ENCODE results near the gene PER2. TPM values are rescaled to one million over a fixed set of nuclear protein-coding genes. Genes with fewer than 3 reads are reported as not detected.

PER2 gene
- total RNA-seq, 1 donor from 2014 or later: 3.8 TPM

GRCh38 chr2:238225911-238226697 lies 62.3 kb downstream of the PER2 start:
- Mint-ChIP-seq H3K27ac (ENCODE audit: unreplicated experiment) (no peak overlapping the region), H3K4me1 (ENCODE audit: low read depth, unreplicated experiment) (peaks cover 7% of the 10 kb centered on the region), H3K27me3 (ENCODE audit: unreplicated experiment) (peaks cover 5% of the 10 kb centered on the region), H3K36me3 (ENCODE audit: unreplicated experiment) (peaks cover 12% of the 10 kb centered on the region), H3K4me3 (ENCODE audit: unreplicated experiment) (no peak overlapping the region), H3K9me3 (ENCODE audit: unreplicated experiment) (peaks cover 8% of the 10 kb centered on the region)
- no peak for TF ChIP-seq CTCF (IDR thresholded peaks at IDR 0.05; ENCODE audit: partially characterized antibody, unreplicated experiment)
- no peak for DNase-seq

GRCh38 chr2:238225121-238225520 lies 63.3 kb downstream of the PER2 start:
- Mint-ChIP-seq H3K9me3 (ENCODE audit: unreplicated experiment) (peaks cover 4% of the 10 kb centered on the region), H3K4me1 (ENCODE audit: low read depth, unreplicated experiment) (peaks cover 3% of the 10 kb centered on the region), H3K36me3 (ENCODE audit: unreplicated experiment) (peaks cover 5% of the 10 kb centered on the region), H3K27ac (ENCODE audit: unreplicated experiment) (no peak overlapping the region), H3K4me3 (ENCODE audit: unreplicated experiment) (no peak overlapping the region), H3K27me3 (ENCODE audit: unreplicated experiment) (no peaks in the 10 kb centered on the region)
- TF ChIP-seq CTCF (IDR thresholded peaks at IDR 0.05; ENCODE audit: partially characterized antibody, unreplicated experiment): no peak
- no peak for DNase-seq

GRCh38 chr2:238224356-238225035 lies 63.9 kb downstream of the PER2 start:
- no peak overlapping the region for H3K27ac Mint-ChIP-seq (ENCODE audit: unreplicated experiment)
- peaks cover 3% of the 10 kb centered on the region for H3K4me1 Mint-ChIP-seq (ENCODE audit: low read depth, unreplicated experiment)
- peaks cover 5% of the 10 kb centered on the region for H3K36me3 Mint-ChIP-seq (ENCODE audit: unreplicated experiment)
- no peak for DNase-seq
- no peak overlapping the region for H3K4me3 Mint-ChIP-seq (ENCODE audit: unreplicated experiment)
- H3K9me3 Mint-ChIP-seq (ENCODE audit: unreplicated experiment): peaks cover 1% of the 10 kb centered on the region
- no peak for TF ChIP-seq CTCF (IDR thresholded peaks at IDR 0.05; ENCODE audit: partially characterized antibody, unreplicated experiment)
- no peaks in the 10 kb centered on the region for H3K27me3 Mint-ChIP-seq (ENCODE audit: unreplicated experiment)

GRCh38 chr2:238220892-238221521 lies 67.4 kb downstream of the PER2 start:
- H3K27me3 Mint-ChIP-seq (ENCODE audit: unreplicated experiment): no peaks in the 10 kb centered on the region
- peaks cover 5% of the 10 kb centered on the region for H3K36me3 Mint-ChIP-seq (ENCODE audit: unreplicated experiment)
- H3K4me3 Mint-ChIP-seq (ENCODE audit: unreplicated experiment): no peak overlapping the region
- no peaks in the 10 kb centered on the region for H3K9me3 Mint-ChIP-seq (ENCODE audit: unreplicated experiment)
- no peak for TF ChIP-seq CTCF (IDR thresholded peaks at IDR 0.05; ENCODE audit: partially characterized antibody, unreplicated experiment)
- H3K4me1 Mint-ChIP-seq (ENCODE audit: low read depth, unreplicated experiment): peaks cover 6% of the 10 kb centered on the region
- no peak for DNase-seq
- no peak overlapping the region for H3K27ac Mint-ChIP-seq (ENCODE audit: unreplicated experiment)
